Fibroblast of pulmonary artery (primary cell): Measurements from ENCODE around the gene TLCD3A.

Experiments
- DNase-seq: peaks from one replicate; pipeline ENCODE4 v3.0.0-alpha.2; 2010; ENCODE audit warnings: low read depth
- H3K4me3 ChIP-seq: replicated peaks from 2 replicates; pipeline ENCODE4 v1.5.1; 2011; ENCODE audit warnings: low read depth, mild to moderate bottlenecking, control low read depth, low read length, moderate library complexity
- CTCF ChIP-seq: IDR thresholded peaks from 2 replicates; pipeline ENCODE4 v1.5.1; 2011; ENCODE audit warnings: mild to moderate bottlenecking, control low read depth, low read length, inconsistent platforms; ENCODE audit errors: missing control alignments

Gene TLCD3A

GRCh38 chr17:740240-741017 lies 8.0 kb downstream of the TLCD3A start:
- H3K4me3 ChIP-seq, result no peak overlapping the region
- no peak for DNase-seq
- TF ChIP-seq CTCF, result no peak

GRCh38 chr17:742147-742793 lies 9.9 kb downstream of the TLCD3A start:
- no peak for DNase-seq
- TF ChIP-seq CTCF, result no peak
- H3K4me3 ChIP-seq, result no peak overlapping the region

GRCh38 chr17:743139-743538 lies 10.7 kb downstream of the TLCD3A start:
- no peak for DNase-seq
- no peak for TF ChIP-seq CTCF
- H3K4me3 ChIP-seq, result no peak overlapping the region

GRCh38 chr17:744937-745336 lies 12.5 kb downstream of the TLCD3A start:
- TF ChIP-seq CTCF, result no peak
- no peak overlapping the region for H3K4me3 ChIP-seq
- no peak for DNase-seq

GRCh38 chr17:745406-745805 lies 13.0 kb downstream of the TLCD3A start:
- H3K4me3 ChIP-seq, result no peak overlapping the region
- TF ChIP-seq CTCF, result no peak
- no peak for DNase-seq

GRCh38 chr17:746181-746580 lies 13.8 kb downstream of the TLCD3A start:
- TF ChIP-seq CTCF, result no peak
- no peak overlapping the region for H3K4me3 ChIP-seq

More at GRCh38 chr17:746181-746580, 13.8 kb downstream of the TLCD3A start:
- DNase-seq, result no peak
